ENCODE data around the gene MYO1D.
"Not testable (repeated sequence)": the region's sequence is repeated elsewhere in the genome, so short reads cannot be mapped to it uniquely, and the experiment has no call there.

MYO1D gene

DNA sequence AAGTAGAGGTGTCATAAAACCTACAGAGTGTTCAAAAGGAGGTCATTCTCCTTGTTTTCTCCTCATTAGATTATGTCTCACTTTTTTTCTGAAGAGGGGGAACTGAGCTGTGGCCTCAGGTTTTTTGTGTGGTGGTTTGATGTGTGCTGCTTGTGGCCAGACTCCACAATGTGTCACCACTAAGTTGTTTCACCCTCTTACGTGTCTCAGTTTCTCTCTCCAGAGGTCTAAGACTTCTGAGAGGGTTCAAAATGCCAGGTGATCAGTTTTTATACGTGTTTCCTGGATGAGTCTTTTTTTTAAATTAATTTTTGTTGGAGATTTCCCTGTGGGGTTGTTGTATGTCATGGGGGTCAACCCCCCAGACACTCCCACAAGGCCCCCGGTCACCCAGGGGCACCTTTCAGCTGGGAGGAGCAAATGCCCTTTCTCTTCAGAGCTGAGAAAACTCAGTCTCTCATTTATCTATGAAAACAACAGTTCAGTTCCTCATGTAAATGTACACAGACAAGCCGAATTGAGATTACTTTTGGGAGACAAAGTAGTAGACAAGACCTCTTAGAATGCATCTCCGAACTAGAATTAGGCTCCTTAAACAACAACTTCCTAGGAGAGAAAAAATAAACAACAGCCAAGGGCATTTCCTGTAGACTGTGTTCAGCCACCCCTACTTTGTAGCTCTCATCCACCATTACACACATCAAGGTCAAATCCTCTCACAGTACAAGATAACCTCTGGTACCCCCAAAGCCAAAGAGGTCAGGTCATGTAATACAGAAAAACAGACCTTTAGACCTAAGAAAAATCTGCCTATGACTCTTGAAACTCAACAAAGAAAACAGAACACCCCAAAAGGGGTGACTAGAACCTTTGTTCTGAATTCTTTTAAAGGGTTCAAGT is 27.1 kb upstream of the MYO1D start:
- no peaks in the 10 kb centered on the region for H3K9me3 ChIP-seq
- no peak overlapping the region for H3K4me3 ChIP-seq (ENCODE audit: low read depth, low read length)
- no peaks in the 10 kb centered on the region for H3K27me3 ChIP-seq
- DNase-seq, result no peak
- no peaks in the 10 kb centered on the region for H3K4me1 ChIP-seq
- TF ChIP-seq, protein P1, sequence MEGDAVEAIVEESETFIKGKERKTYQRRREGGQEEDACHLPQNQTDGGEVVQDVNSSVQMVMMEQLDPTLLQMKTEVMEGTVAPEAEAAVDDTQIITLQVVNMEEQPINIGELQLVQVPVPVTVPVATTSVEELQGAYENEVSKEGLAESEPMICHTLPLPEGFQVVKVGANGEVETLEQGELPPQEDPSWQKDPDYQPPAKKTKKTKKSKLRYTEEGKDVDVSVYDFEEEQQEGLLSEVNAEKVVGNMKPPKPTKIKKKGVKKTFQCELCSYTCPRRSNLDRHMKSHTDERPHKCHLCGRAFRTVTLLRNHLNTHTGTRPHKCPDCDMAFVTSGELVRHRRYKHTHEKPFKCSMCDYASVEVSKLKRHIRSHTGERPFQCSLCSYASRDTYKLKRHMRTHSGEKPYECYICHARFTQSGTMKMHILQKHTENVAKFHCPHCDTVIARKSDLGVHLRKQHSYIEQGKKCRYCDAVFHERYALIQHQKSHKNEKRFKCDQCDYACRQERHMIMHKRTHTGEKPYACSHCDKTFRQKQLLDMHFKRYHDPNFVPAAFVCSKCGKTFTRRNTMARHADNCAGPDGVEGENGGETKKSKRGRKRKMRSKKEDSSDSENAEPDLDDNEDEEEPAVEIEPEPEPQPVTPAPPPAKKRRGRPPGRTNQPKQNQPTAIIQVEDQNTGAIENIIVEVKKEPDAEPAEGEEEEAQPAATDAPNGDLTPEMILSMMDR (IDR thresholded peaks at IDR 0.05; ENCODE audit: low read depth, low read length), result no peak
- no peaks in the 10 kb centered on the region for H3K36me3 ChIP-seq

- Histone ChIP-seq H3K27me3 (no peaks in the 10 kb centered on the region), H3K9me3 (no peaks in the 10 kb centered on the region), H3K4me3 (ENCODE audit: low read depth, low read length) (no peak overlapping the region), H3K4me1 (no peaks in the 10 kb centered on the region), H3K36me3 (no peaks in the 10 kb centered on the region)
- DNase-seq, result no peak
- TF ChIP-seq, protein P1 (IDR thresholded peaks at IDR 0.05; ENCODE audit: low read depth, low read length), result no peak
Measured at GRCh38 chr17:32901743-32902142, 24.8 kb upstream of the MYO1D start.

DNA sequence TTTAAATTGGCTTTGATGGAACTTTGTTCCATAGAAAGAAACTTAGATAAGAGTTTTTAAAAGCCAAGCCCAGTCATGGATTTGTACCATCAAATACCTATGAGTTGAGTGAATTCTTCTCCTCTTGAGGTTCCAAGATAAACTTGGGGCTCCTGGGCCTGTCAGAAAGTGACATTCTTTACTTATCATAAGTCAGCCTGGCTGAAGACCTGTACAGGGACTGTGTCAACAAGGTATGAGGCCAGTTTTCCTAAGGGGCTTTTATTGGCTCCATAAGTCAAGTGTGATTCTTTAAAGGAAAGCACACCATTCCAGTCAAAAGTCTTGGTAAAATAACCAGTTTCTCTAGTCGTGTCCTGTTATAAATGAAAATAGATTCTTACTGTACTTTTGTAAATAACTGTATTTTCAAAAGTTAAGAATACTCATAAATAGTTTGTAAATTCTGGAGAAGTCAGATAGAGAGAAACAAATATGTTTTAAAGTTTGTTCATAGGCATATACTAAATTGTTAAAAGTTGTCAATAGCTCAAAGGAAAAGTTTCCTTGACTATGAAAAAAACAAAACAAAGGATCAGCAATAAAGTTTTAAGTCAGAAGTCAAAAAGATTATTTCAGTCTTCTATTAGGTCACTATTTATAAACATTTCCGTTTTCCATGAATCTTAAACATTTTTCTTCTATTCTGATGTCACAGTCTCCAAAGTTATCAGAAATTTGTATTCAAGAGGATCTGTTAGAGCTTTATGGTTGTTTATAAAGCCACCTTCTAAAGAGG is 22.5 kb upstream of the MYO1D start:
- no peak for DNase-seq
- TF ChIP-seq, protein P1 (IDR thresholded peaks at IDR 0.05; ENCODE audit: low read depth, low read length), result no peak
- Histone ChIP-seq H3K4me3 (ENCODE audit: low read depth, low read length) (no peak overlapping the region), H3K4me1 (no peaks in the 10 kb centered on the region), H3K27me3 (no peaks in the 10 kb centered on the region), H3K9me3 (no peaks in the 10 kb centered on the region), H3K36me3 (no peaks in the 10 kb centered on the region)

DNA sequence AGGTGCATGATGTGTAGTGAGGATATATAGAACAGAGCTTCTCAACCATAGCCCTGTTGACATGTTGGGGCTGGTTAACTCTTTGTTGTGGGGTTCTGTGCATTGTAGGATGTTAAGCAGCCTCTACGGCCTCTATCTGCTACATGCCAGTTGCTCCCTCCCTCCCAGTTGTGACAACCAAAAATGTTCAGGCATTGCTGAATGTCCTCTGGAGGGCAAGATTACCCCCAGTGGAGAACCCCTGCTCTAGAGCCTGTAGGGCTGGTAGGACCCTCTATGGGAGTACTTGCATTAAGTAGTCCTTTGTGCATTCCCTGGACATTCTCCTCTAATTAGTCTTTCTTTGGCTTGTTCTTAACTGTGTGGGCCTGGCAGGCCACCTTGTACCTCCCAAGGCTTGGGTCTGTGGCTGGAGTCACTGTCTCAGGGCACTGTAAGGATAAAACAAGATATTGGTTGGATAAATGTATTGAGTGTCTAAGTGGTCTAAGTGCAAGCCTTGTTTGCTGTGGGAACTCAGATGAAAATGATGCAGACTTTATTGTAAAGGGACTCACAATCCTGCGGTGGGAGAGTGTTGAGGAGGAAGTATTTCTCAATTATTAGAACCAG is 19.8 kb upstream of the MYO1D start:
- Histone ChIP-seq H3K4me3 (ENCODE audit: low read depth, low read length) (no peak overlapping the region), H3K4me1 (no peaks in the 10 kb centered on the region), H3K27me3 (no peaks in the 10 kb centered on the region), H3K9me3 (no peaks in the 10 kb centered on the region), H3K36me3 (no peaks in the 10 kb centered on the region)
- no peak for DNase-seq
- TF ChIP-seq, protein P1 (IDR thresholded peaks at IDR 0.05; ENCODE audit: low read depth, low read length), result no peak

GRCh38 chr17:32894245-32894644 is 17.3 kb upstream of the MYO1D start:
- TF ChIP-seq, protein P1 (IDR thresholded peaks at IDR 0.05; ENCODE audit: low read depth, low read length), result no peak
- Histone ChIP-seq H3K36me3 (no peaks in the 10 kb centered on the region), H3K4me3 (ENCODE audit: low read depth, low read length) (no peak overlapping the region), H3K27me3 (no peaks in the 10 kb centered on the region), H3K4me1 (no peaks in the 10 kb centered on the region), H3K9me3 (no peaks in the 10 kb centered on the region)
- DNase-seq, result no peak

GRCh38 chr17:32887410-32887809 is 10.5 kb upstream of the MYO1D start:
- not testable (repeated sequence) for H3K36me3 ChIP-seq; DNase-seq; H3K4me1 ChIP-seq; H3K4me3 ChIP-seq (ENCODE audit: low read depth, low read length); H3K27me3 ChIP-seq; H3K9me3 ChIP-seq

DNA sequence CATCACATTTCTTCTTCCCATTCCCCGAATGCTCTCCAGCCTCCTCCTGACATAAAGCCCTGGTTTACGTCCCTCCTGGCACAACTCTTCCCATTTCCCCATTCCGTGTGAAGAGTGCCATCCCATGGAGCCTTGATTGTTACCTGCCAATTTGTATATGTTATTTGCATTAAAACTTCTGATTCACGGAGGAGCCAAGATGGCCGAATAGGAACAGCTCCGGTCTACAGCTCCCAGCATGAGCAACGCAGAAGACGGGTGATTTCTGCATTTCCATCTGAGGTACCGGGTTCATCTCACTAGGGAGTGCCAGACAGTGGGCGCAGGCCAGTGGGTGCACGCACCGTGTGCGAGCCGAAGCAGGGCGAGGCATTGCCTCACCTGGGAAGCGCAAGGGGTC is 10.0 kb upstream of the MYO1D start:
- not testable (repeated sequence) for DNase-seq; H3K4me1 ChIP-seq; H3K36me3 ChIP-seq; H3K9me3 ChIP-seq; H3K4me3 ChIP-seq (ENCODE audit: low read depth, low read length); H3K27me3 ChIP-seq
